A673 (cell line): ENCODE data around the gene LMNB1. TPM values are rescaled to one million over a fixed set of nuclear protein-coding genes. Genes with fewer than 3 reads are reported as not detected.
"Not testable (repeated sequence)": the region's sequence is repeated elsewhere in the genome, so short reads cannot be mapped to it uniquely, and the experiment has no call there.

Experiments used
- BruUV-seq: library from RNA; stranded (reverse); fragments of 400-500 nt; replicated peaks from 2 replicates; lab custom pipeline; 2021; lab: Mats Ljungman, UMichigan
- CTCF ChIA-PET: fragments of 300-600 bp; sonication (Branson Sonifier 250); formaldehyde crosslinking; loops from one replicate; lab custom pipeline; 2022; ENCODE audit warnings: antibody characterized with exemption; lab: Charles Lee
- POLR2A ChIA-PET: fragments of 300-600 bp; sonication (Branson Sonifier 250); formaldehyde crosslinking; loops from one replicate; lab custom pipeline; 2022; ENCODE audit warnings: antibody characterized with exemption; ENCODE audit not compliant: low non-redundant PET; lab: Charles Lee
- DNase-seq: peaks from one replicate; pipeline ENCODE4 v3.0.0-alpha.2; 2015; ENCODE audit warnings: low spot score
- H3K27ac ChIP-seq: fragments of 200-600 bp; sonication (generic); 2 replicates; pipeline ENCODE4 v1.5.1; 2016; ENCODE audit warnings: mixed run types, low read depth, mild to moderate bottlenecking, mixed read lengths, antibody characterized with exemption, low read length; ENCODE audit not compliant: poor library complexity, severe bottlenecking
- H3K27me3 ChIP-seq: fragments of 200-600 bp; sonication (generic); replicated peaks from 2 replicates; pipeline ENCODE4 v1.6.1; 2017; ENCODE audit warnings: mixed run types, low read depth, mild to moderate bottlenecking, mixed read lengths, antibody characterized with exemption, low read length; ENCODE audit not compliant: insufficient read depth, poor library complexity
- H3K36me3 ChIP-seq: fragments of 200-600 bp; sonication (generic); 2 replicates; pipeline ENCODE4 v1.6.1; 2016; ENCODE audit warnings: mixed run types, mild to moderate bottlenecking, mixed read lengths, antibody characterized with exemption, low read length; ENCODE audit not compliant: insufficient read depth, poor library complexity, severe bottlenecking
- H3K4me1 ChIP-seq: fragments of 200-600 bp; sonication (generic); 2 replicates; pipeline ENCODE4 v1.6.1; 2017; ENCODE audit warnings: mixed run types, mild to moderate bottlenecking, mixed read lengths, antibody characterized with exemption, low read length; ENCODE audit not compliant: insufficient read depth, poor library complexity, severe bottlenecking
- H3K4me3 ChIP-seq: fragments of 200-600 bp; sonication (generic); 2 replicates; pipeline ENCODE4 v1.5.1; 2016; ENCODE audit warnings: low read depth, mixed run types, mild to moderate bottlenecking, mixed read lengths, low read length; ENCODE audit not compliant: poor library complexity, severe bottlenecking
- H3K9me3 ChIP-seq: fragments of 200-600 bp; sonication (generic); 2 replicates; pipeline ENCODE4 v1.6.1; 2016; ENCODE audit warnings: mixed run types, low read depth, mild to moderate bottlenecking, mixed read lengths, antibody characterized with exemption, low read length; ENCODE audit not compliant: poor library complexity, severe bottlenecking
- CTCF ChIP-seq: fragments of 300-800, 200-600 bp; sonication (generic); conservative IDR thresholded peaks from 2 replicates; pipeline ENCODE4 v1.5.1; 2017; ENCODE audit warnings: low read depth, mild to moderate bottlenecking, antibody characterized with exemption, low read length, moderate library complexity, mixed read lengths
- EZH2 ChIP-seq: fragments of 200-600 bp; sonication (generic); IDR thresholded peaks from 2 replicates; pipeline ENCODE4 v1.6.1; 2017; ENCODE audit warnings: borderline replicate concordance, low read depth, mild to moderate bottlenecking, mixed read lengths, antibody characterized with exemption, low read length; ENCODE audit not compliant: poor library complexity, severe bottlenecking
- intact Hi-C: fragments of 100-400 bp; cut with micrococcal nuclease; formaldehyde crosslinking; loops from one replicate; pipeline ENCODE4 v1.10.0; 2022; ENCODE audit not compliant: unreplicated experiment
- total RNA-seq: library from RNA; stranded (reverse); gene quantifications from 2 replicates; pipeline ENCODE4 v1.2.3, GENCODE V29; 2021

Gene LMNB1
- total RNA-seq, 1 experiment from 2014 or later = 267 TPM

- H3K9me3 ChIP-seq = no peaks in the 10 kb centered on the region
- H3K4me1 ChIP-seq = no peaks in the 10 kb centered on the region
- intact Hi-C loops = no loop called here
- no peak for TF ChIP-seq EZH2
- no peak for TF ChIP-seq CTCF
- ChIA-PET POLR2A (interaction anchor here (0.7 kb wide), 1 partner anchor 8 kb away, joined by 15 read pairs; no protein-coding TSS in a partner anchor), CTCF (no interaction called here)
- BruUV-seq = no TSS peak
- H3K4me3 ChIP-seq = no peak overlapping the region
- no peaks in the 10 kb centered on the region for H3K36me3 ChIP-seq
- H3K27me3 ChIP-seq = no peaks in the 10 kb centered on the region
- H3K27ac ChIP-seq = no peak overlapping the region
- DNase-seq = no peak
These were observed 7.2 kb upstream of the LMNB1 start for GRCh38 chr5:126769703-126770102.

DNA sequence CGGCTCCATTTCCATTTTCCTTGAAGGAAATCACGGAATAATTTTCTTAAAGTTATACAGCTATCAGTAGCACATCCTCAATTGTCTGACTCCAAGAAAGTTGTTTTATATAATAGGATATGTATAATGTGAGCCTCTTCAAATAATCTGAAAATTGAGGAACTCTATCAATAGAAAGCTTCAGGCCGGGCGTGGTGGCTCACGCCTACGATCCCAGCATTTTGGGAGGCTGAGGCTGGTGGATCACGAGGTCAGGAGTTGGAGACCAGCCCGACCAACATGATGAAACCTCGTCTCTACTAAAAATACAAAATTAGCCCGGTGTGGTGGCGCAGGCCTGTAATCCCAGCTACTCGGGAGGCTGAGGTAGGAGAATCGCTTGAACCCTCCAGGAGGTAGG lies 3.4 kb upstream of the LMNB1 start:
- POLR2A ChIA-PET, H3K36me3 ChIP-seq, H3K27ac ChIP-seq, H3K4me3 ChIP-seq, intact Hi-C loops, H3K9me3 ChIP-seq, DNase-seq, BruUV-seq, H3K4me1 ChIP-seq, CTCF ChIA-PET, H3K27me3 ChIP-seq: not testable (repeated sequence)

DNA sequence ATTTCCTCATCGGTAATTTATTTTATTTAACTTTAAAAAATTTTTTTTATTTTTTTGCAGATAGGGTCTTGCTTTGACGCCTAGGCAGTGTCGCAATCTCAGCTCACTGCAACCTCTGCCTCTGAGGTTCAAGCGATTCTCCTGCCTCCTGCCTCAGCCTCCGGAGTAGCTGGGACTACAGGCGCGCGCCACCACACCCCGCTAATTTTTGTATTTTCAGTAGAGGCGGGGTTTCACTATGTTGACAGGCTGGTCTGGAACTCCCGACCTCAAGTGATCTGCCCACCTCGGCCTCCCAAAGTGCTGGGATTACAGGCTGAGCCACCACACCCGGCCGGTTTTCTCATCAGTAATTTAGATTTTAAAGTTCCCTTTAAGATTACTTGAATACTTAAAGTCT lies 2.3 kb upstream of the LMNB1 start:
- H3K27me3 ChIP-seq, DNase-seq, CTCF ChIA-PET, H3K9me3 ChIP-seq, H3K4me3 ChIP-seq, H3K27ac ChIP-seq, H3K4me1 ChIP-seq, BruUV-seq, intact Hi-C loops, H3K36me3 ChIP-seq, POLR2A ChIA-PET: not testable (repeated sequence)

DNA sequence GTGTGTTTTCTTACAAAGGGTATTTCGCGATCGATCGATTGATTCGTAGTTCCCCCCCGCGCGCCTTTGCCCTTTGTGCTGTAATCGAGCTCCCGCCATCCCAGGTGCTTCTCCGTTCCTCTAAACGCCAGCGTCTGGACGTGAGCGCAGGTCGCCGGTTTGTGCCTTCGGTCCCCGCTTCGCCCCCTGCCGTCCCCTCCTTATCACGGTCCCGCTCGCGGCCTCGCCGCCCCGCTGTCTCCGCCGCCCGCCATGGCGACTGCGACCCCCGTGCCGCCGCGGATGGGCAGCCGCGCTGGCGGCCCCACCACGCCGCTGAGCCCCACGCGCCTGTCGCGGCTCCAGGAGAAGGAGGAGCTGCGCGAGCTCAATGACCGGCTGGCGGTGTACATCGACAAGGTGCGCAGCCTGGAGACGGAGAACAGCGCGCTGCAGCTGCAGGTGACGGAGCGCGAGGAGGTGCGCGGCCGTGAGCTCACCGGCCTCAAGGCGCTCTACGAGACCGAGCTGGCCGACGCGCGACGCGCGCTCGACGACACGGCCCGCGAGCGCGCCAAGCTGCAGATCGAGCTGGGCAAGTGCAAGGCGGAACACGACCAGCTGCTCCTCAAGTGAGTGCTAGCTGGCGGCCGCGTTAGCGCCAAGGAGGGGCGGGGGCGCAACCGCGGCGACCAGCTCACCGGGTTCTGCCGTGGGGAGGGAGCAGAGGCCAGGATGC lies 480 bp downstream of the LMNB1 start:
- Histone ChIP-seq H3K4me3 (peak overlapping the region; percentile 99), H3K27me3 (no peaks in the 10 kb centered on the region), H3K9me3 (no peaks in the 10 kb centered on the region), H3K27ac (peak overlapping the region; percentile 100), H3K4me1 (peaks cover 8% of the 10 kb centered on the region), H3K36me3 (no peaks in the 10 kb centered on the region)
- intact Hi-C loops = no loop called here
- TSS peak; percentile 52 for BruUV-seq
- no peak for TF ChIP-seq EZH2
- TF ChIP-seq CTCF = 0 out of 2 replicates have a peak, but pooled peaks have one; percentile 14
- peak; percentile 74 for DNase-seq
- ChIA-PET CTCF (interaction anchor here (0.6 to 1.2 kb wide), 2 partner anchors 98 to 754 kb away, joined by 4 to 5 read pairs; no protein-coding TSS in a partner anchor), POLR2A (interaction anchor here (0.5 to 1.0 kb wide), 6 partner anchors 8 to 1355 kb away, joined by 3 to 15 read pairs (median 4); no protein-coding TSS in a partner anchor)
